GM12891 (cell line): ENCODE data around the gene SPATA32.

Experiments
- POLR2AphosphoS5 ChIP-seq: IDR thresholded peaks from 2 replicates; pipeline ENCODE4 v1.6.1; 2011; ENCODE audit warnings: low read depth, low read length, control low read depth
- SPI1 ChIP-seq: IDR thresholded peaks from 2 replicates; pipeline ENCODE4 v1.6.1; 2011; ENCODE audit warnings: low read depth, low read length, control low read depth
- TAF1 ChIP-seq: IDR thresholded peaks from 2 replicates; pipeline ENCODE4 v1.6.1; 2011; ENCODE audit warnings: low read depth, low read length, control low read depth

- TF ChIP-seq POLR2AphosphoS5 (no peak), TAF1 (no peak), SPI1 (no peak)
Observed at GRCh38 chr17:45277992-45278391, 16.1 kb upstream of the SPATA32 start.
